Eye (tissue), 1 donor: ENCODE data around the gene DNM2.
A peak's percentile ranks its signal among the peaks of the same experiment; 100 is the strongest.
"Not testable (repeated sequence)": the region's sequence is repeated elsewhere in the genome, so short reads cannot be mapped to it uniquely, and the experiment has no call there.

Experiments used
- DNase-seq: peaks from one replicate; pipeline ENCODE4 v3.0.0-alpha.2; 2015

The DNM2 gene

GRCh38 chr19:10756371-10756770 lies 38.5 kb downstream of the DNM2 start:
- DNase-seq = no peak

- no peak for DNase-seq
These were observed 38.9 kb downstream of the DNM2 start for GRCh38 chr19:10756791-10757190.

GRCh38 chr19:10758050-10758449 lies 40.2 kb downstream of the DNM2 start:
- DNase-seq = not testable (repeated sequence)

- DNase-seq = no peak
These were observed 41.1 kb downstream of the DNM2 start for GRCh38 chr19:10758978-10759377.

- peak; percentile 92 for DNase-seq
These were observed 42.5 kb downstream of the DNM2 start for GRCh38 chr19:10760273-10760944.

GRCh38 chr19:10761443-10762250 lies 43.8 kb downstream of the DNM2 start:
- no peak for DNase-seq

- no peak for DNase-seq
These were observed 44.8 kb downstream of the DNM2 start for GRCh38 chr19:10762656-10763055.

GRCh38 chr19:10763411-10763810 lies 45.5 kb downstream of the DNM2 start:
- no peak for DNase-seq

GRCh38 chr19:10763828-10764339 lies 46.0 kb downstream of the DNM2 start:
- DNase-seq = no peak

GRCh38 chr19:10764340-10764894 lies 46.5 kb downstream of the DNM2 start:
- no peak for DNase-seq

- DNase-seq = no peak
These were observed 48.3 kb downstream of the DNM2 start for GRCh38 chr19:10766049-10766623.

- no peak for DNase-seq
These were observed 48.9 kb downstream of the DNM2 start for GRCh38 chr19:10766671-10767201.

- DNase-seq = no peak
These were observed 49.8 kb downstream of the DNM2 start for GRCh38 chr19:10767726-10768125.

- no peak for DNase-seq
These were observed 50.5 kb downstream of the DNM2 start for GRCh38 chr19:10768369-10768768.

- DNase-seq = no peak
These were observed 51.1 kb downstream of the DNM2 start for GRCh38 chr19:10768936-10769335.

GRCh38 chr19:10769533-10770491 lies 51.9 kb downstream of the DNM2 start:
- DNase-seq = peak; percentile 88

GRCh38 chr19:10773969-10774368 lies 56.1 kb downstream of the DNM2 start:
- DNase-seq = no peak

- DNase-seq = no peak
These were observed 57.0 kb downstream of the DNM2 start for GRCh38 chr19:10774893-10775292.

- no peak for DNase-seq
These were observed 59.2 kb downstream of the DNM2 start for GRCh38 chr19:10776900-10777650.

GRCh38 chr19:10780368-10780767 lies 62.5 kb downstream of the DNM2 start:
- DNase-seq = no peak

- DNase-seq = no peak
These were observed 64.9 kb downstream of the DNM2 start for GRCh38 chr19:10782795-10783194.
